LNCaP clone FGC (cell line): Measurements from ENCODE around the gene HFE.
"Not testable (repeated sequence)": the region's sequence is repeated elsewhere in the genome, so short reads cannot be mapped to it uniquely, and the experiment has no call there.

ENCODE experiments used
- DNase-seq: peaks from one replicate; pipeline ENCODE4 v3.0.0-alpha.2; 2011; ENCODE audit warnings: low read depth
- H3K4me3 ChIP-seq: 2 replicates; pipeline ENCODE4 v1.5.1; 2011; ENCODE audit warnings: mild to moderate bottlenecking, low read depth, low read length, control low read depth
- TF ChIP-seq, protein P1 (sequence below): IDR thresholded peaks from 2 replicates; pipeline ENCODE4 v1.5.1; 2012; ENCODE audit warnings: mild to moderate bottlenecking; ENCODE audit not compliant: control insufficient read depth, insufficient read depth; ENCODE audit errors: extremely low read depth

The HFE gene

DNA sequence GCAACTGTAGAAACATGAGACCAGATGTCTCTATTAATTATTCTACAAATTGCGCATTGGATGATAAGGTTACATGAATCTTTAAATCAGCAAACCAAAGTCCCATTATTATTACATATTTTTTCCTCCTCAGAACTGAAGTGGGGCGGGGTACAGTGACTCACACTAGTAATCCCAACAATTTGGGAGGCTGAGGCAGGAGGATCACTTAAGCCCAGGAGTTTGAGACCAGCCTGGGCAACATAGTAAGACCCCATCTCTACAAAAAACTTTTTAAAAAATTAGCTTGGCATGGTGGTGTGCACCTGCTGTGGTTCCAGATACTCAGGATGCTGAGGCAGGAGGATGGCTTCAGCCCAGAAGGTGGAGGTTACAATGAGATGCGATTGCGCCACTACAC, 29.0 kb downstream of the HFE start:
- DNase-seq = no peak
- TF ChIP-seq, protein P1, sequence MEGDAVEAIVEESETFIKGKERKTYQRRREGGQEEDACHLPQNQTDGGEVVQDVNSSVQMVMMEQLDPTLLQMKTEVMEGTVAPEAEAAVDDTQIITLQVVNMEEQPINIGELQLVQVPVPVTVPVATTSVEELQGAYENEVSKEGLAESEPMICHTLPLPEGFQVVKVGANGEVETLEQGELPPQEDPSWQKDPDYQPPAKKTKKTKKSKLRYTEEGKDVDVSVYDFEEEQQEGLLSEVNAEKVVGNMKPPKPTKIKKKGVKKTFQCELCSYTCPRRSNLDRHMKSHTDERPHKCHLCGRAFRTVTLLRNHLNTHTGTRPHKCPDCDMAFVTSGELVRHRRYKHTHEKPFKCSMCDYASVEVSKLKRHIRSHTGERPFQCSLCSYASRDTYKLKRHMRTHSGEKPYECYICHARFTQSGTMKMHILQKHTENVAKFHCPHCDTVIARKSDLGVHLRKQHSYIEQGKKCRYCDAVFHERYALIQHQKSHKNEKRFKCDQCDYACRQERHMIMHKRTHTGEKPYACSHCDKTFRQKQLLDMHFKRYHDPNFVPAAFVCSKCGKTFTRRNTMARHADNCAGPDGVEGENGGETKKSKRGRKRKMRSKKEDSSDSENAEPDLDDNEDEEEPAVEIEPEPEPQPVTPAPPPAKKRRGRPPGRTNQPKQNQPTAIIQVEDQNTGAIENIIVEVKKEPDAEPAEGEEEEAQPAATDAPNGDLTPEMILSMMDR = no peak
- H3K4me3 ChIP-seq = no peak overlapping the region

DNA sequence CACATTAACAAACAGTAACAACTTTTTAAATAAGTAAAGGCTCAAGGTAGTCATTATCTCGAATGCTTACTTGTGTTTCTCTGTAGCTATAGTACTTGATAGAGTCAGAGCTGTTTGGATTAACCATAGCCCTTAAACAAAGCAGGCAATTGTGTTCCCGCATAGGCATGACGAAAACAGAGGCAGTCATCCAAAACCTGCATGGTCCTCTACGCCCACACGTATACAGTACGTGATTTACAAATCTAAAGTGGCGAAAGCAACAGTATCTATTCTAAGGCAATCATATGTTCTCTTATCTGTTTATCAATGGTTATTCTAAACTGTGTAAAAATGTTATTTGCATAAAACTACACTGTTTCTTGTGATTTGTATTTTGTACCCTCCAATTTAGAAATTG, 31.8 kb downstream of the HFE start:
- DNase-seq = no peak
- TF ChIP-seq, protein P1 = no peak
- H3K4me3 ChIP-seq = no peak overlapping the region

DNA sequence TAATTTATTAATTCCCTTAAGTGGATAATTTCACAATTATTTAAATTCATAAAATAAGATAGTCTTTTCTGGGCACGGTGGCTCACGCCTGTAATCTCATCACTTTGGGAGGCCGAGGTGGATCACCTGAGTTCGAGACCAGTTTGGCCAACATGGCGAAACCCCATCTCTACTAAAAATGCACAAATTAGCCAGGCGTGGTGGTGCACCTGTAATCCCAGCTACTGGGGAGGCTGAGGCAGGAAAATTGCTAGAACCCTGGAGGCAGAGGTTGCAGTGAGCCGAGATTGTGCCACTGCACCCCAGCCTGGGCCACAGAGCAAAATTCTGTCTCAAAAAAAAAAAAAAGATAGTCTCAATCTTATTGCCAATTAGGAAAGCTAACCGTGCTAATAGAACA, 32.9 kb downstream of the HFE start:
- H3K4me3 ChIP-seq, DNase-seq: not testable (repeated sequence)

DNA sequence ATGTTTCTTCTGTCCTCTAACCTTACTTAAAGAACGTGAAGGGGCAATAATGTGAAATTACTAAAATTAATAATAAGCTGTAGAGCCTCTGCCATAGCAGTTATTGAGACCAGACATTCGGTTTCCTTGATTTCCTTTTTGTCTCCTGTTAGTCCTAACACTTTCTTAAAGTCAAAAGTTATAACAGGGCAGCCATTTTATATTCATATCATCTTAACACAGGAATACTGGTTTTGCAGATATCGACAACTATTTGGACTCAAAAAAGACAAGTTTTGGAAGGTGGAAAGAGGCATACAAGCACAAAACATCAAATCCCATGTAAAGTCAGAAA, 33.5 kb downstream of the HFE start:
- DNase-seq = no peak
- no peak overlapping the region for H3K4me3 ChIP-seq
- TF ChIP-seq, protein P1 = no peak

DNA sequence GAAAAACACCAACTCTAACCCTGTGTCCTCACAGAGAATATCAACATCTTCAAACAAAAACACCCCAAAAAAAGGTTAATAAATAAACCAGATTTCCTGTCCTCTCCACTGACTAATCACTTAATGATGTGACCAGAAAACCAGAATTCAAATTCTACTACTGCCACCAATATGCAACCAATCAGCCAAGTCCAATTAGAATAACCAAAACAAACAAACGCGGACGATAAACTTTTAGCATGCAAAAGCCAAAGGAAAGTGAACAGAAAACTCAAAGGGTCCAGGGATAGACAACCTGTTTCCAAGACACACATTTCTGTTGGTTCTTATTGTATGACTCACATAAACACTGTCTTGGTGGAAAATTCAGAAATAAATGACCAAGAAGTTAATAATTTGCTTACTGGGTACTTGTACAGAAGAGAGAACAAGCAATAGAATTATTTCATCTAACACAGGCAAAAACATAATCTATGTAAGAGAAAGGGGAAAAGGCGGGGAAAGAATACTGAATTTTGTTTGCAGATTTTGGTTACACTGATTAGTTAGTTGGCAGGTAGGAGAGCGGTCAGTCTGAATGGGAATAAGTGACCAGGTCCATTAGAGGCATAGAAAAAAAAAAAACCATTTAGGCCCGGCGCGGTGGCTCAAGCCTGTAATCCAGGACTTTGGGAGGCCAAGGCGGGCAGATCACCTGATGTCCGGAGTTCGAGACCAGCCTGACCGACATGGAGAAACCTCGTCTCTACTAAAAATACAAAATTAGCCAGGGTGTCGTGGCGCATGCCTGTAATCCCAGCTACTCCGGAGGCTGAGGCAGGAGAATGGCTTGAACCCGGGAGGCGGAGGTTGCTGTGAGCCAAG, 34.1 kb downstream of the HFE start:
- no peak for DNase-seq
- TF ChIP-seq, protein P1 = no peak

DNA sequence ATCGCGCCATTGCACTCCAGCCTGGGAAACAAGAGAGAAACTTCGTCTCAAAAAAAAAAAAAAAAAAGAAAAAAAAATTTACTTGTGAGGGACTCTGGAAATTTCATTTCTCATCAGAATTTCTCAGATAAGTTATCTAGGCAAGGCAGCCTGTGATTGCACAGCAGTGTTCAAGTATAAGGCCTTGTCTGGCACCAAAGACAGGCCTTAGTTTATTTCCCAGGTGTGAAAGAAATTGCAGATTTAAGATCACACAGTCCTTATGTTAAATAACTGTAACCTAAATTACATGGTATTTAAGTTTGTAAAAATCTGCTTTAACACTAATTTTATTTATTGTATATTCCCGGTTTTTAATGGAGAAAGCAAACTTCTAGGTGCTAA, 34.8 kb downstream of the HFE start:
- TF ChIP-seq, protein P1 = no peak
- no peak overlapping the region; the same call in 1 of the 2 replicates for H3K4me3 ChIP-seq
- no peak for DNase-seq

More for the DNA sequence above, 34.1 kb downstream of the HFE start:
- H3K4me3 ChIP-seq = no peak overlapping the region

DNA sequence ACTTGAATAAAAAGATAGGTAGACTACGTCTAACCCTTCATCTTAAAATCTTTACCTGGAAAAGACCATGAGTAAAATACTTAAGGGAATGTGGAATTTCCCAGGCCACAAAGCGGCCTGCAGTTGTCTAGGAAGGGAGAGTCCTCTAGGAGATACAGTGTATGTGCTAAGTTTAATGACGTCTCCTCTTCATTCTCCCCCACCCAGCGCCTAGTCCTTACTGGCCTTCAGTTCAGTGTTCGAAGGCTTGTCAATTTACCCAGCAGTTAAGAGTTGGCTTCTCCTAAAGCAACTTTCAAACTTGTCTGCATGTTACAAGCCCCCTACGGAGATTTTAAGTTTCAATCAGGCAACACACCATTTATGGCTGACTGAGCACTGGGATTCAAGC, 35.2 kb downstream of the HFE start:
- peak overlapping the region; percentile 100 for H3K4me3 ChIP-seq
- no peak for DNase-seq
- TF ChIP-seq, protein P1 = no peak
